Activated CD8-positive, alpha-beta memory T cell treated with anti-CD3 and anti-CD28 coated beads, Interleukin-2, amount 50 U/mL, for 1 hour (primary cell): ENCODE data around the gene MVB12A.

ENCODE experiments used
- DNase-seq: peaks from one replicate; pipeline ENCODE4 v3.0.0-alpha.2; 2020; ENCODE audit errors: extremely low read depth

The MVB12A gene

DNA sequence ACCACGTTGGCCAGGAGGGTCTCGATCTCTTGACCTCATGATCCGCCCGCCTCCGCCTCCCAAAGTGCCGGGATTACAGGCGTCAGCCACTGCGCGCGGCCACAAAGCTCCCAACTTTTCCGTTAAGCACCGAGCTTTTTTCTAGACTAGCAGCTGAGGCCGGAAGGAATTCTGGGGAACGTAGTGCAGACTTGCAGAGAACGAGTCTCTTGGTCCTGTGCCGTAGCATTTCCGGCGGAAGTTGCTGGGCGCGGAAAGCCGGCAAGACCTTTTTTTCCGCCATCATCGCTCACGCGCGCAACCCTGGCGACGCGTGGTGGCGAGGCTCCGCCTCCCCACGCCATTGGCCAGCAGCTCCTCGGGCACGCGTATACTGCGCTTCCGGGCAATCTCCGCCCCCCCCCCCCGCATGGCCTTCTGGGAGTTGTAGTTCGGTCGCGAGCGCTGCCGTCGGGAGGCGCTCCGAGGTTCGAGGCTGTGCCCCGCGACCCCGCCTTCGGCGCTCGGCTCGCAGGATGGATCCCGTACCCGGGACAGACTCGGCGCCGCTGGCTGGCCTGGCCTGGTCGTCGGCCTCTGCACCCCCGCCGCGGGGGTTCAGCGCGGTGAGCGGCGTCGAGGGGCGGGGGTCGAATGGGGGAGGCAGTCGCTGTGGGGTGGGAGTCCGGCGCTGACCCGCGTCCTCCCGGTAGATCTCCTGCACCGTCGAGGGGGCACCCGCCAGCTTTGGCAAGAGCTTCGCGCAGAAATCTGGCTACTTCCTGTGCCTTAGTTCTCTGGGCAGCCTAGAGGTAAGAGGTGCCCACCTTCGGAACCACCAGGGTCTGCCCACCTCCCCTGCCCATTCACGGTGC is at the start of gene MVB12A:
MVB12A (plus strand) TSS at position 427 of the 854 bp plus-strand sequence; CDS start at position 516, 89 bp downstream.
- peak; percentile 85 for DNase-seq

- DNase-seq = no peak
Observed at GRCh38 chr19:17376935-17377600, 42.8 kb upstream of the MVB12A start, which contains the start of gene PLVAP. PLVAP (minus strand) TSS chr19:17377342; CDS start chr19:17377288, 54 bp downstream.

- no peak for DNase-seq
Observed at GRCh38 chr19:17378271-17378670, 41.6 kb upstream of the MVB12A start.

GRCh38 chr19:17379221-17379631 is 40.6 kb upstream of the MVB12A start:
- DNase-seq = no peak

- no peak for DNase-seq
Observed at GRCh38 chr19:17380426-17381138, 39.3 kb upstream of the MVB12A start.

- DNase-seq = no peak
Observed at GRCh38 chr19:17385878-17386611, 33.8 kb upstream of the MVB12A start.

GRCh38 chr19:17389288-17389687 is 30.6 kb upstream of the MVB12A start:
- no peak for DNase-seq

DNA sequence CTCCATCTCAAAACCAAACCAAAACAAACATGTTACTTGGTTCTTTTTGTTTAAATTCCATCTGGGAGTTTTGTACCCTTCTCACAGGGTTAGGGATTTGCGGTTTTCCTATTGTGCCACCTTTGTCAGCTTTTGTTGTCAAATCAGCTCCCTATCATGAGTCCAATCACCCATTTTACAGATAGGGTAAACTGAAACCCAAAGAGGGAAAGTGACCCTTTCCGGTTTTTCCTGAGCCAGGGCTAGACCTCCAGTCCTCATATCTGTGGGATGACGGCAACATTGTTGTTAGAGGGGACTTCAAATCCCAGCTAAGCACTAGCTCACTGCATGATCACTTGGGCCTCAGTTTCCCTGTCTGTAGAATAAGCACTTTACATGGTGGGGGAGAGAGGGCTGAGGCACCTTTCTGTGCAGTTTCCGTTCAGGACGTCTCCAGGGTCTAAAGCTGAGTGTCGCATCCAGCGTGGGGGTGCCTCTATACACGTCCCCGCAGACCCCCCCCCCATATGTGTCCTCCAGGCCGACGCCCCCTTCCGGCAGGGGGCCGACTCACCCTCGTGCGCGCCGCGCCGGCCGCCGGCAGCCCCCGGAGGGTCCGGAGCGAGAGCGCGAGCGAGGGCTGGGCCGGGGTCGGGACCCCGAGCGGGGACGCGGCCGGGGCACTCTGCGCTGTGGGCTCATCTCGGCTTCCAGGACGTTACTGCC is 29.7 kb upstream of the MVB12A start:
- DNase-seq = no peak

GRCh38 chr19:17390665-17391370 is 29.0 kb upstream of the MVB12A start:
- DNase-seq = peak; percentile 66

DNA sequence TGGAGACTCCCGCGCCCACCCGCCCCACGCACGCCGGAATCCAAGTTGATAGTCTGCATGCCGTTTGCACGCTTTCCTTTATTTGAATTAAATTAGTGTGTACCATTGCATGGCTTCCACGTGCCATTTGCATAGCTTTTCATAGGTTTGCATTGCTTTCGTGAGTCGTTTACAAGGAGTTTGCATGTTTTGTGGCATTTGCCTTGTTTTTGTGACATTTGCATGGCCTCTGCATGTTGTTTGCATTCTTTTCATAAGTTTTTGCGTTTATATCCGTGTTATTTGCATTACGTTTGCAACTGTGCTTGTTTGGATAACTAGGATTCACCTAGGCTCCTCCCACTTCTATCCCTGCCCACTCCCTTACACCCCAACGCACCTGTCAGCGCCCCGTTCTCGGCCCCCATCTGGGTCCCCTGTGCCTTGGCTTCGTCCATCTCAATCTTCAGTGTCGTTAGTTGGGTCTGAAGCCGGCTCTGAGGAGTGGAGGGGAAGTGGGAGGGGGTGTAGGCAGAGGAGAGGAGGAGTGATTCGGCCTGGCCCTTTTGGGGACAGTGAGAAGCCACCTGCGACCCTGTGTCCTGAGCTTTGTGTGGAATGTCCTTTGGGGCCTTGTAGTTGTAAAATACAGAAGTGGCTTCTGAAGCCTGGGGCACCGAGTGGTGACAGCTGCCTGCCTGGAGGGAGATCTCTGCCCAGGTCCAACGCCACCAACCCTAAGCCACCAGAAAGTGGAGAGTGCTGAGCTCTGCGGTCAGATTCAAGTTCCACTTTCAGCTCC is 28.3 kb upstream of the MVB12A start:
- no peak for DNase-seq

DNA sequence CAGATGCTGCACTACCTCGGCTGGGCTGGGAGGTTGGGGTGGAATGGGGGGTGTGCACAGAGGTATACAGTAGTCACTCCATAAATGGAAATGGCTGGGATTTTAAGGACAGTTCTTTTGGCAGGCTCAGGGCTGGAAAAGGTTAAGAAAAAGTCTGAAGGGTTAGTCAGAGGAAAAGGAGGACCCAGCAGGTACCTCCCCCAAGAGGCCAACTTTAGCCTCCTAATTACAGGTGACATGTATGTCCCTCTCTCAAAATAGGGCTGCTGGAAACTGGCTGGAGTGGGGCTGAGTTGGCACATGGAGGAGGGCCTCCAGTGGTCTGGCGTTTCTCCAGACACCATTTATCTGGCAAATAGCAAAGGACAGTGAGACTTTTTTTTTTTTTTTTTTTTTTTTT is 26.8 kb upstream of the MVB12A start:
- no peak for DNase-seq

DNA sequence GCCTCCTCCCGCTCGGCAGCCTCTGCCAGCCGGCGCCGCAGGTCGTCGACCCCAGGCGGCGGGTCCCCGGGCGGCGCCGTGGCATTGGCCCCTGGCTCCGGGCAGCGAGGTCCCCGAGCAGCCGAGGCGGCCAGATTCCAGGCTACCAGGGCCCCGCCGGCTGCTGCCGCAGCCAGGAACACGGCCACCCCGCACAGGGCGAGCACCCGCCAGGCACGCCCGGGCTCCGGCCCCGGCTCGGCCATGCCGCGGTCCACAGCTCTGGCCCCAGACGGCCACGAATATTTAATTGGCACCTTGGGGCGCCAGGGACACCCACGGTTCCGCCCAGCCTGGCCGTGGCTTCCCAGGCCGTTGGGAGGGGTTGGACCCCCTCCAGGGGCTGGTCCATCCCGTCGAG is 25.9 kb upstream of the MVB12A start, which contains the start of gene CCDC194:
CCDC194 (minus strand) TSS at position 283 of the 400 bp plus-strand sequence; CDS start at position 245, 38 bp downstream.
- no peak for DNase-seq

DNA sequence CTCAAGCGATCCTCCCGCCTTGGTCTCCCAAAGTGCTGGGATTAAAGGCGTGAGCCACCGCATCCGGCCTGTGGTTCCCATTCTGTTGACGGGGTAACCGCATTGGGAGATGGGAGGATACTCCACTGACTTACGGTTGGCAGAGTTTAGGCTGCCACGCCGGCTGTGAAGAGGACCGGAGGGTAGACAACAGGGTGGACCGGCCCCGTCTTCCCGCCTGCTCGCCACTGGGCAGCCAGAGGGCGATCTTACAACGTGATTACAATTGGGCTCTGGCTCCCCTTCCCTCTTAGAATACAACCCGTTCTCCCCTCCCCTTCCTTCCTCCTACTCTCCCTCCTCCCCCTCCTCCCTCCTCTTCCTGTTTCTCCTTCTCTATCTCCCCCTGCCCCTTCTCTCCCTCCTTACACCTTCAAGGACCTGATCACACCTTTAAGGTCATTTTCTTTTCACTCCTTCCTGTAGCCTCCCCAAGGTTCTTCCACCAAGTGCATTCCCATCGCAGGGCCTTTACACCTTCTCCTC is 24.9 kb upstream of the MVB12A start:
- DNase-seq = no peak

DNA sequence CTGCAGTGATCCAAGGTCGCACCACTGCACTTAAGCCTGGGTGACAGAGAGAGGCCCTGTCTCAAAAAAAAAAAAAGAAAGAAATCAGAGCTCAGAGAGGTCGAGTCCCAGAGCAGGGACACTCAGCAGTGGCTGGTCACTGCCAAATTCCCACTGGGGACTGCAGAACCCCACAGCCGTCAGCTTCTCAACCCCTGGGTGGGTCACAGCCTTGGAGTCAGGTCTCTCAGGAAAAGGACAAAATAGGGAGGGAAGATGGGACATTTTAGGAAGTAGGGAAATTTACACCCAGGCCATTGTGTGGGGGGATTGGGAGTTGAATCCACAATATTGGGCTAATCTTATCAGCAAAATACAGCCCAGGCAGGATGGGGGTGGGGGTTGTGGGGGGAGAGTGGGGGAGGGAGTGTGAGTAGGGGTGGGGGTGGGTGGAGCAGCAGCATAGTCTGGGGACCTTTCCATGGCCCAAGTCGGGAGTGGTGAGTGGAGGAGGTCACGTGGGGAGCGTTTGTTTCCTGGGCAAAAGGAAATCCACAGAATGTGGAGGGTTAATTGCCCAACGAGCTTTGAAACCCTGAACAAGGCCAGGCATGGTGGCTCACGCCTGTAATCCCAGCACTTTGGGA is 20.8 kb upstream of the MVB12A start:
- DNase-seq = no peak

DNA sequence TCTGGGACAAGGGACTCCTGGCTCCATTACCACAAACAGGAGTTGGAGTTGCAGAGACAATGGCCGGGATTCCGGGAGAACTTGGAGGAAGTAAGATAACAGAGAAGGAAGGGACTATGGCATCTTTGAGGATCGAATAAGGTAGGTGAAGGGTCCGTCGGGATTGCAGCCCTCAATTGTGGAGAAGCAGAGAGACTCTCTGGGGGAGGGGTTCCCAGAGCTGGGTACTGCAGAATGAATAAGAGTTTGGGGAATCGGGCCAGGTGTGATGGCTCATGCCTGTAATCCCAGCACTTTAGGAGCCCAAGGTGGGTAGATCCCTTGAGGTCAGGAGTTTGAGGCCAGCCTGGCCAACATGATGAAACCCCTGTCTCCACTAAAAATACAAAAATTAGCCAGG is 18.2 kb upstream of the MVB12A start:
- DNase-seq = no peak

GRCh38 chr19:17402982-17403855 is 16.6 kb upstream of the MVB12A start:
- DNase-seq = no peak

DNA sequence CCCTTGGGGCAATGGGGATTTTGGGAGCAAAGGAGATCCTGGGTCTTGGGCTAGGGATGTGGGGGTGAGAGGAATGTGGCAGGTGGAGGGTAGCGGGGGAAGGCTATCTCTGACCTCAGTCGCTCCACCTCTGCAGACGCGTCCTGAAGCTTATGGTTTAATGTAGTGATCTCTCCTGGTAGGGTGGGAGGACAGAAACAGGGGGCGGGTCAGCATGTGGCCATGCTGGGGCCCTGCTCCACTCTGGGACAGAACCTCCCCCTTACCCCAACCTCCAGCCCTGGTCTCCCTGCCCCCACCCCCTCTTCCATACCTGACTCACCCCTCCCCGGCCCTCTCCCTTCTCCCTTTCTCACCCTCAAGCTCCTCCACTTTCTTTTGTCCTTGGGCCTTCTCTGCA is 15.8 kb upstream of the MVB12A start:
- no peak for DNase-seq
